Epithelial cell of prostate (primary cell): Measurements from ENCODE around the gene CST4.
"Not testable (repeated sequence)": the region's sequence is repeated elsewhere in the genome, so short reads cannot be mapped to it uniquely, and the experiment has no call there.

Experiments used
- DNase-seq: peaks from one replicate; pipeline ENCODE4 v3.0.0-alpha.2; 2011; ENCODE audit warnings: low read depth, low spot score
- H3K27ac ChIP-seq: fragments of 450-650 bp; 2 replicates; pipeline ENCODE4 v1.5.1; 2017; ENCODE audit warnings: mild to moderate bottlenecking

The CST4 gene

GRCh38 chr20:23688684-23689398 lies at the start of gene CST4:
TSS of gene CST4 (minus strand) at chr20:23689038. CDS start at chr20:23688969, 69 bp downstream.
- DNase-seq, H3K27ac ChIP-seq: not testable (repeated sequence)

GRCh38 chr20:23735391-23735790 lies 46.6 kb upstream of the CST4 start:
- DNase-seq, H3K27ac ChIP-seq: not testable (repeated sequence)

GRCh38 chr20:23734949-23735348 lies 46.1 kb upstream of the CST4 start:
- not testable (repeated sequence) for H3K27ac ChIP-seq

GRCh38 chr20:23734440-23734839 lies 45.6 kb upstream of the CST4 start:
- DNase-seq = not testable (repeated sequence)

More at GRCh38 chr20:23734949-23735348, 46.1 kb upstream of the CST4 start:
- DNase-seq = not testable (repeated sequence)

GRCh38 chr20:23727016-23727415 lies 38.2 kb upstream of the CST4 start:
- DNase-seq = no peak
- no peak overlapping the region for H3K27ac ChIP-seq

More at GRCh38 chr20:23734440-23734839, 45.6 kb upstream of the CST4 start:
- H3K27ac ChIP-seq = not testable (repeated sequence)

- DNase-seq = no peak
- no peak overlapping the region for H3K27ac ChIP-seq
Observed at GRCh38 chr20:23725102-23725501, 36.3 kb upstream of the CST4 start.

GRCh38 chr20:23723659-23724307 lies 34.9 kb upstream of the CST4 start:
- not testable (repeated sequence) for H3K27ac ChIP-seq, DNase-seq

GRCh38 chr20:23722851-23723250 lies 34.0 kb upstream of the CST4 start:
- not testable (repeated sequence) for DNase-seq, H3K27ac ChIP-seq

GRCh38 chr20:23721962-23722361 lies 33.1 kb upstream of the CST4 start:
- no peak for DNase-seq
- H3K27ac ChIP-seq = no peak overlapping the region

- H3K27ac ChIP-seq, DNase-seq: not testable (repeated sequence)
Observed at GRCh38 chr20:23719351-23719750, 30.5 kb upstream of the CST4 start.

GRCh38 chr20:23711778-23712177 lies 22.9 kb upstream of the CST4 start:
- H3K27ac ChIP-seq, DNase-seq: not testable (repeated sequence)

- H3K27ac ChIP-seq = no peak overlapping the region
- no peak for DNase-seq
Observed at GRCh38 chr20:23710771-23711170, 21.9 kb upstream of the CST4 start.

- H3K27ac ChIP-seq = no peak overlapping the region
Observed at GRCh38 chr20:23705895-23706294, 17.1 kb upstream of the CST4 start.

GRCh38 chr20:23702021-23702420 lies 13.2 kb upstream of the CST4 start:
- no peak overlapping the region for H3K27ac ChIP-seq
- no peak for DNase-seq

More at GRCh38 chr20:23705895-23706294, 17.1 kb upstream of the CST4 start:
- DNase-seq = no peak

- no peak overlapping the region for H3K27ac ChIP-seq
Observed at GRCh38 chr20:23700931-23701330, 12.1 kb upstream of the CST4 start.

GRCh38 chr20:23697947-23698346 lies 9.1 kb upstream of the CST4 start:
- DNase-seq = no peak
- H3K27ac ChIP-seq = no peak overlapping the region

More at GRCh38 chr20:23700931-23701330, 12.1 kb upstream of the CST4 start:
- DNase-seq = no peak

GRCh38 chr20:23695068-23695395 lies 6.2 kb upstream of the CST4 start:
- DNase-seq, H3K27ac ChIP-seq: not testable (repeated sequence)

- not testable (repeated sequence) for DNase-seq, H3K27ac ChIP-seq
Observed at GRCh38 chr20:23694178-23695067, 5.6 kb upstream of the CST4 start.

GRCh38 chr20:23692725-23693619 lies 4.1 kb upstream of the CST4 start:
- not testable (repeated sequence) for DNase-seq

GRCh38 chr20:23691675-23692074 lies 2.8 kb upstream of the CST4 start:
- DNase-seq = no peak
- H3K27ac ChIP-seq = no peak overlapping the region

More at GRCh38 chr20:23692725-23693619, 4.1 kb upstream of the CST4 start:
- not testable (repeated sequence) for H3K27ac ChIP-seq
